ENCODE data around the gene IL12RB1. TPM values are rescaled to one million over a fixed set of nuclear protein-coding genes. Genes with fewer than 3 reads are reported as not detected.
A peak's percentile ranks its signal among the peaks of the same experiment; 100 is the strongest.

Gene IL12RB1
- total RNA-seq, 2 experiments from 2014 or later, result 7.7 to 41.7 TPM

DNA sequence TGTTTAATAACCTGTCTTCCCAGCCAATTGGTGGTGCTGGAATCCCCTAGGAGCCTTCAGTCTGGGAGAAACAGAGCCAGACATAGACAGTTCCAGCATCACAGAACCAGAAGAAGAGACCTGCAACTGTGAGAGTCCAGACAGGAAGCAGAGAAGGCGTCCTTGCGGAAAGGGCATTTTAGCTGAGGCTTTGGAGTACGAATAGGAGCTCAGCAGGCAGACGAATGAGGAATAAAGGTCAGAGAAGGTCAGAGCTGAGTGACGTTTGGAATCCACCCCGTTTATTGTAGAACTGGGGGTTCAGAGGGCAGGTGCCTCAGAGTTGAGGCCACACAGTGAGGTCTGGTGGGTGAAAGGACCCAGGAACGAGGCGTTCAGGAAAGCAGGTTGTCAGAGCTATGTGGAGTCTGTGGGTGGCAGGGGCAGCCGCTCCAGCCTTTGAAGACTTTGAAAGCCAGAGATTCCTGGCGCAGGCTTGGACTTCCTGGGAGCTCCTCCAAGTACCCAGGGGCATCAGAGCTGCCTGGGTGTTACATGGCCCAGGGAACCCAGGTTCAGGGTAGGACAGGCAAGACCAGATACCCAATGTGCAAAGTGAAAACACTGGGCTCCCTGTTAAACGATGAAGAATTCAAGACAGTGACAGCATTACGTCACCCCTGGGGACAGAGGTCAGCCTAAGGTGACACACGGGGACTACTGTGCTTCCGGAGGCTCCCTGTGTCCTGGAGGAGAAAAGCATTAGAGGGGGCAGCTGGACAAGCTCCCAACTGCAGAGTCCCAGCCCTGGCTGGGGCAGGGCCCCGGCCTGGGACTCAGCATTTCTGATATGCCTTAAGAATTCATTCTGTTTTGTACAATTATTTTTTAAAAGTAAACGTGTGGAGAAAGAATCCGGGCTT is 73.3 kb downstream of the IL12RB1 start:
- peaks cover 60% of the 10 kb centered on the region for H3K36me3 ChIP-seq (ENCODE audit: insufficient read depth, low read length)
- POLR2A ChIA-PET, result interaction anchor here (0.6 kb wide), 1 partner anchor 19 kb away, joined by 3 read pairs; no protein-coding TSS in a partner anchor

GRCh38 chr19:18010149-18010548 is 76.6 kb downstream of the IL12RB1 start:
- H2AFZ ChIP-seq (ENCODE audit: low read length), result no peak overlapping the region
- no peak for DNase-seq (ENCODE audit: low spot score)
- H3K4me2 ChIP-seq (ENCODE audit: low read length), result no peak overlapping the region
- no peaks in the 10 kb centered on the region for H3K79me2 ChIP-seq (ENCODE audit: insufficient read depth, low read depth, low read length)
- H4K20me1 ChIP-seq (ENCODE audit: insufficient read depth, low read length), result no peaks in the 10 kb centered on the region
- CTCF ChIA-PET (ENCODE audit: unreplicated experiment), result no interaction called here
- no peaks in the 10 kb centered on the region for H3K9me3 ChIP-seq (ENCODE audit: low read length)
- POLR2A ChIA-PET, result interaction anchor here (0.6 kb wide), 1 partner anchor 349 kb away, joined by 4 read pairs; no protein-coding TSS in a partner anchor
- no TSS peak for BruUV-seq (replicated peaks)
- peaks cover 54% of the 10 kb centered on the region for H3K36me3 ChIP-seq (ENCODE audit: insufficient read depth, low read length)
- no peaks in the 10 kb centered on the region for H3K9me2 ChIP-seq (ENCODE audit: insufficient read depth, low read length)
- no peak overlapping the region for H3K4me3 ChIP-seq (ENCODE audit: low read depth, low read length, poor library complexity, severe bottlenecking)
- intact Hi-C loops (cut with micrococcal nuclease; ENCODE audit: unreplicated experiment), result no loop called here
- TF ChIP-seq EZH2phosphoT487 (IDR thresholded peaks at IDR 0.05; ENCODE audit: borderline replicate concordance, low read depth, low read length), result no peak
- no peak for TF ChIP-seq CTCF (conservative IDR thresholded peaks at IDR 0.05; ENCODE audit: low read length)
- no peak overlapping the region for H3K27ac ChIP-seq (ENCODE audit: low read depth, low read length, poor library complexity, severe bottlenecking)
- peaks cover 18% of the 10 kb centered on the region for H3K4me1 ChIP-seq (ENCODE audit: insufficient read depth, low read length, poor library complexity, severe bottlenecking)

More for the DNA sequence above, 73.3 kb downstream of the IL12RB1 start:
- CTCF ChIA-PET (ENCODE audit: unreplicated experiment), result no interaction called here
- Histone ChIP-seq H3K4me1 (ENCODE audit: insufficient read depth, low read length, poor library complexity, severe bottlenecking) (peaks cover 2% of the 10 kb centered on the region), H3K4me2 (ENCODE audit: low read length) (no peak overlapping the region), H2AFZ (ENCODE audit: low read length) (no peak overlapping the region), H3K9me2 (ENCODE audit: insufficient read depth, low read length) (no peaks in the 10 kb centered on the region), H4K20me1 (ENCODE audit: insufficient read depth, low read length) (no peaks in the 10 kb centered on the region), H3K4me3 (ENCODE audit: low read depth, low read length, poor library complexity, severe bottlenecking) (no peak overlapping the region), H3K9me3 (ENCODE audit: low read length) (no peaks in the 10 kb centered on the region), H3K79me2 (ENCODE audit: insufficient read depth, low read depth, low read length) (no peaks in the 10 kb centered on the region), H3K27ac (ENCODE audit: low read depth, low read length, poor library complexity, severe bottlenecking) (no peak overlapping the region)
- TSS peak; percentile 92 for BruUV-seq (replicated peaks)
- no peak for DNase-seq (ENCODE audit: low spot score)
- intact Hi-C loops (cut with micrococcal nuclease; ENCODE audit: unreplicated experiment), result no loop called here
- TF ChIP-seq EZH2phosphoT487 (IDR thresholded peaks at IDR 0.05; ENCODE audit: borderline replicate concordance, low read depth, low read length) (no peak), CTCF (conservative IDR thresholded peaks at IDR 0.05; ENCODE audit: low read length) (no peak)

All from OCI-LY7 (cell line).